ENCODE data around the gene SMIM10.

- no peak for TF ChIP-seq EZH2phosphoT487 (IDR thresholded peaks at IDR 0.05; ENCODE audit: insufficient read depth, low read depth)
- no peak for TF ChIP-seq EZH2 (IDR thresholded peaks at IDR 0.05; ENCODE audit: insufficient read depth, poor library complexity, severe bottlenecking)
Measured at GRCh38 chrX:135009838-135010237, 19.0 kb downstream of the SMIM10 start.
